Glutamatergic neuron (in vitro differentiated cells): ENCODE data around the gene MAPK8IP2. TPM values are rescaled to one million over a fixed set of nuclear protein-coding genes. Genes with fewer than 3 reads are reported as not detected.

Experiments
- DNase-seq: peaks from one replicate; pipeline ENCODE4 v3.0.0; 2022
- H3K27ac Mint-ChIP-seq: one replicate; pipeline ENCODE4 v1.8.0; 2020; ENCODE audit warnings: mild to moderate bottlenecking, mixed read lengths, inconsistent platforms; ENCODE audit not compliant: unreplicated experiment
- H3K27me3 Mint-ChIP-seq: one replicate; pipeline ENCODE4 v1.8.0; 2020; ENCODE audit warnings: mild to moderate bottlenecking, moderate library complexity, mixed read lengths, inconsistent platforms; ENCODE audit not compliant: unreplicated experiment
- H3K36me3 Mint-ChIP-seq: one replicate; pipeline ENCODE4 v1.8.0; 2020; ENCODE audit warnings: mild to moderate bottlenecking, mixed read lengths, inconsistent platforms; ENCODE audit not compliant: unreplicated experiment
- H3K4me1 Mint-ChIP-seq: one replicate; pipeline ENCODE4 v1.8.0; 2020; ENCODE audit warnings: mild to moderate bottlenecking, low read depth, mixed read lengths, inconsistent platforms; ENCODE audit not compliant: unreplicated experiment
- H3K4me3 Mint-ChIP-seq: one replicate; pipeline ENCODE4 v1.8.0; 2020; ENCODE audit warnings: mild to moderate bottlenecking, mixed read lengths, inconsistent platforms; ENCODE audit not compliant: unreplicated experiment
- H3K9me3 Mint-ChIP-seq: one replicate; pipeline ENCODE4 v1.8.0; 2020; ENCODE audit warnings: mild to moderate bottlenecking, moderate library complexity, mixed read lengths, inconsistent platforms; ENCODE audit not compliant: unreplicated experiment
- CTCF ChIP-seq: fragments of 200-600 bp; sonication (generic); IDR thresholded peaks from one replicate; pipeline ENCODE4 v1.5.0; 2021; ENCODE audit not compliant: partially characterized antibody, unreplicated experiment
- total RNA-seq: library from RNA; stranded (reverse); fragmentation: NEBNext Ultra II Directional; extraction: Animal tissue kit (Norgen Biotek cat#: 25700); gene quantifications from one replicate; pipeline ENCODE4 v1.2.1, GENCODE V29; 2021; ENCODE audit not compliant: unreplicated experiment

The MAPK8IP2 gene
- total RNA-seq, 1 donor from 2014 or later: 143 TPM

GRCh38 chr22:50627642-50628542 is 27.3 kb downstream of the MAPK8IP2 start, which contains the start of gene ARSA:
Gene ARSA, minus strand, starts transcription at chr22:50628152. Its CDS starts 373 bp downstream, at chr22:50627779.
- DNase-seq: peak; percentile 83
- Mint-ChIP-seq H3K4me3 (peak within 1 kb of the TSS; percentile 90), H3K27ac (peak within 1 kb of the TSS; percentile 68), H3K36me3 (no peaks in the 10 kb centered on the region), H3K4me1 (peaks cover 24% of the 10 kb centered on the region), H3K27me3 (peaks cover 6% of the 10 kb centered on the region), H3K9me3 (no peaks in the 10 kb centered on the region)
- TF ChIP-seq CTCF: no peak

- Mint-ChIP-seq H3K27ac (peak overlapping the region; percentile 68), H3K27me3 (peaks cover 6% of the 10 kb centered on the region), H3K4me3 (peak overlapping the region; percentile 90), H3K9me3 (no peaks in the 10 kb centered on the region), H3K36me3 (no peaks in the 10 kb centered on the region), H3K4me1 (peaks cover 24% of the 10 kb centered on the region)
- TF ChIP-seq CTCF: no peak
- DNase-seq: no peak
Observed at GRCh38 chr22:50628543-50629134, 28.0 kb downstream of the MAPK8IP2 start.

- Mint-ChIP-seq H3K4me1 (peaks cover 24% of the 10 kb centered on the region), H3K27ac (no peak overlapping the region), H3K36me3 (no peaks in the 10 kb centered on the region), H3K4me3 (peak overlapping the region; percentile 16), H3K27me3 (peaks cover 5% of the 10 kb centered on the region), H3K9me3 (no peaks in the 10 kb centered on the region)
- TF ChIP-seq CTCF: no peak
- no peak for DNase-seq
Observed at GRCh38 chr22:50630376-50630775, 29.8 kb downstream of the MAPK8IP2 start.

- no peak for TF ChIP-seq CTCF
- peaks cover 7% of the 10 kb centered on the region for H3K27me3 Mint-ChIP-seq
- no peak overlapping the region for H3K4me3 Mint-ChIP-seq
- peaks cover 24% of the 10 kb centered on the region for H3K4me1 Mint-ChIP-seq
- H3K9me3 Mint-ChIP-seq: no peaks in the 10 kb centered on the region
- H3K36me3 Mint-ChIP-seq: no peaks in the 10 kb centered on the region
- no peak overlapping the region for H3K27ac Mint-ChIP-seq
- no peak for DNase-seq
Observed at GRCh38 chr22:50633086-50633485, 32.5 kb downstream of the MAPK8IP2 start.

- Mint-ChIP-seq H3K36me3 (no peaks in the 10 kb centered on the region), H3K27me3 (peaks cover 4% of the 10 kb centered on the region), H3K9me3 (no peaks in the 10 kb centered on the region), H3K27ac (no peak overlapping the region), H3K4me1 (peaks cover 19% of the 10 kb centered on the region), H3K4me3 (no peak overlapping the region)
- no peak for DNase-seq
- no peak for TF ChIP-seq CTCF
Observed at GRCh38 chr22:50633771-50634170, 33.2 kb downstream of the MAPK8IP2 start.
